ENCODE results near the gene POLR2B.
A peak's percentile ranks its signal among the peaks of the same experiment; 100 is the strongest.
"Not testable (repeated sequence)": the region's sequence is repeated elsewhere in the genome, so short reads cannot be mapped to it uniquely, and the experiment has no call there.

The POLR2B gene
- 157 to 354 (median 273) reads per million in 3 experiments for total RNA-seq

- peak; percentile 76 for DNase-seq
Measured at GRCh38 chr4:56978750-56979303, at the start of gene POLR2B. POLR2B (plus strand) TSS chr4:56978896; CDS start chr4:56978986, 90 bp downstream.

- DNase-seq = no peak
Measured at GRCh38 chr4:56930638-56931037, 48.1 kb upstream of the POLR2B start.

DNA sequence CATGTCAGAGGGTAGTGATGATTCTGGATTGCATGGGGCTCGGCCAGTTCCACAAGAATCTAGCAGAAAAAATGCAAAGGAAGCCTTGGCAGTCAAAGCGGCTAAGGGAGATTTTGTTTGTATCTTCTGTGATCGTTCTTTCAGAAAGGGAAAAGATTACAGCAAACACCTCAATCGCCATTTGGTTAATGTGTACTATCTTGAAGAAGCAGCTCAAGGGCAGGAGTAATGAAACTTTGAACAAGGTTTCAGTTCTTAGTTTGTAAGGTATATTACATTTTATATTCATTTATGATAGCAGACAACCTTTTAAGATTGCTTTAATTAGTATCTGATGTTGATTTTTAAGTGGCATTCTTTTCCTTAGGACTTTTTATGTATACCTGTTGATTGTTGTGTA is 46.8 kb upstream of the POLR2B start:
- no peak for DNase-seq

DNA sequence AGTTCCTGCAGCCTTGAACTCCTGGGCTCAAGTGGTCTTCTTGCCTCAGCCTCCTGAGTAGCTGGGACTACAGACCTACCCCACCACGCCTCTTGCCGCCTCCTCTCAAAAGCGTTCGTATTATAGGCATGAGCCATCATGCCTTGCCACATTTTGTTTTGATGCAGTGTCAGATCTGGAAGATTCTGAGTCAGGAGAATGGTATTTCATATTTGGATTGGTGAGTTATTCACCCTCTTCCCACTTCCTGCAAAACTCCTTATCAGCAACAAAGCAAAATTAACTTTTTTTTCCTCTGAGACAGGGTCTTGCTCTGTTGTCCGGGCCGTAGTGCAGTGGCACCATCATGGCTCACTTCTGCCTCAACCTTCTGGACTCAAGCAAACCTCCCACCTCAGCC is 41.4 kb upstream of the POLR2B start:
- no peak for DNase-seq

GRCh38 chr4:56939826-56940225 is 38.9 kb upstream of the POLR2B start:
- not testable (repeated sequence) for DNase-seq

DNA sequence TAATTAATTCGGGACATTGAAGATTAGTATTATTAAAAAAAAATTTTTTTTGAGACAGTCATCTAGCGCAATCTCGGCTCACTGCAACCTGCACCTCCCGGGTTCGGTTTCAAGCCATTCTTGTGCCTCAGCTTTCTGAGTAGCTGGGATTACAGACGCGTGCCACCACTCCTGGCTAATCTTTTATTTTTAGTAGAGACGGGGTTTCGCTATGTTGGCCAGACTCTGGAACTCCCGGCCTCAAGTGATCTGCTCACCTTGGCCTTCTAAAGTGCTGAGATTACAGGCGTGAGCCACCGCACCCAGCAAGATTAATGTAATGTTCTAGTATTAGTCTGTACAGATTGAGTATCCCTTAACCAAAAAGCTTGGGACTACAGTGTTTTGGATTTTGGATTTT is 38.3 kb upstream of the POLR2B start:
- DNase-seq = no peak

GRCh38 chr4:56940971-56941370 is 37.7 kb upstream of the POLR2B start:
- no peak for DNase-seq

GRCh38 chr4:56941403-56941802 is 37.3 kb upstream of the POLR2B start:
- no peak for DNase-seq

GRCh38 chr4:56953680-56954520 is 24.8 kb upstream of the POLR2B start:
- DNase-seq = no peak

GRCh38 chr4:56958111-56958517 is 20.6 kb upstream of the POLR2B start:
- DNase-seq = no peak

- no peak for DNase-seq
Measured at GRCh38 chr4:56959100-56959499, 19.6 kb upstream of the POLR2B start.

DNA sequence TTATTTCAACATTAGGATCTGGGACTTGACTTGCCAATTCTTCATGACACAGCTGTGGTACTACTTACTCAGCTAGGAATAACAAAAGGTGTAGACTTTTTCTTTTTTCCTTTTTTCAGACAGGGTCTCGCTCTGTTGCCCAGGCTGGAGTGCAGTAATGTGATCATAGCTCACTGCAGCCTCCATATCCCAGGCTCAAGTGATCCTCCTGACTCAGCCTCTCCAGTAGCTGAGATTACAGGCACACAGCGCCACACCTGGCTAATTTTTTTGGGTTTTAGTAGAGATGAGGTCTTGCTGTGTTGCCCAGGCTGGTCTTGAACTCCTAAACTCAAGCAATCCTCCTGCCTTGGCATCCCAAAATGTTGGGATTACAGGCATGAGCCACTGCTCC is 17.6 kb upstream of the POLR2B start:
- DNase-seq = no peak

DNA sequence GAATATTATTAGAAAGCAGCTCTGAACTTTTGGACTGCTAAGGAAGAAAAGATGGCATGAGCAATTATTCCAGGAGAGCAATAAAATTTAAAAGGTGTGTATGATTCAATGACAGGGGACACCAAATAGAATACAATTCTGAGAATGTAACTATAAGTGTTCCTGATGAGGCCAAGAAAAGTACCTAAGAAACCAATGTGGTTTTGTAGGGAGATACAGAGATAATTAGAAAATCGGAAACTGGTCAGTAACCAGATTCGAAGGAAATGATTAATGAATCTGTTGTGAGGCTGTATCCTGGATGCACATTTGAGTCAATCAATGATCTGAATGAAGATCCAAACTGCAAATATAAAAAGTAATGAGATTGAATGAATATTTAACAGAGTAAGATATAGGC is 7.3 kb upstream of the POLR2B start:
- no peak for DNase-seq

DNA sequence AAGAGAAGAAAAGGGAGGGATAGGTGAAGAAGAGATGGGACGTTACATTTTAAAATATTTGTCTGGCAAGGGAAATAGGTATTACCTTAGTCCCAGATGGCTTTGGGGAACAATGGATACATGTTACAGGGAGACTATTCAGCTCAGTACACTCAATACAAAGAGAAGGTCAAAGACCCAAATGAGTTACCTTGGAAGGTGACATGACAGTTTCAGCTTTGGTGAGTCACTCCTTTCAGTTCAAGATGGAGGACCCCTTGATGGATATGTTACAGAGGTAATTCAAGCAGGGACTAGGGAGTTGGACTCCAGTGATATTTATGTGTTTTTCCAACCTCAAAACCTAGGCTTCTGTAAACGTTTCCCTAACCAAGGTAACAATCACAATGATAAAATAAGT is 6.3 kb upstream of the POLR2B start:
- no peak for DNase-seq

- DNase-seq = no peak
Measured at GRCh38 chr4:56972809-56973208, 5.9 kb upstream of the POLR2B start.

- DNase-seq = no peak
Measured at GRCh38 chr4:56973336-56973735, 5.4 kb upstream of the POLR2B start.

DNA sequence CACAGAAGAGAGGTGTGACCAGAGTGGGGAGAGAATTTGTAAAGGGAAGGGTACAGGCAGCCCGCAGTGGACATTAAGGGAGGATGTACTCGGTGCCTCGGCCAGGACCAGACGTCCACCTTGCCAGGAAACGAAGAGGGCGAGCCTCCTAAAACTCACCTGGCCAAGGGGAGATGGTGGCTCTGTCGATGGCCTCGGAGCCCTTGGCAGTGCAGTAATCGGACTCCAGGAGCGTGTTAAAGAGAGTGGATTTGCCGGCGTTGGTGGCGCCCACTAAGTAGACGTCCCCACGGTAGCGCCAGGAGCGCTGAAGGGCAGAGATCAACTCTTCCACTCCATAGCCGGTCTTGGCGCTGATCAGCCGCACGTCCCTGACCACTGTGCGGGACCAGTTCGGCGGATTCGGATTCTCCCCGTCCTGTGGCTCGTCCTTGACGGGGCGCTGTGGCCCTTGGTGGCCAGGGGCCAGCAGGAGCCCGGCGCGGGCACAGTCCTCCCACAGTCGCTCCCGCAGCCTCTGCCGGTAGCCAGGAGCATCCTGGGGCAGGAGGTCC is 2.3 kb upstream of the POLR2B start:
- DNase-seq = no peak

DNA sequence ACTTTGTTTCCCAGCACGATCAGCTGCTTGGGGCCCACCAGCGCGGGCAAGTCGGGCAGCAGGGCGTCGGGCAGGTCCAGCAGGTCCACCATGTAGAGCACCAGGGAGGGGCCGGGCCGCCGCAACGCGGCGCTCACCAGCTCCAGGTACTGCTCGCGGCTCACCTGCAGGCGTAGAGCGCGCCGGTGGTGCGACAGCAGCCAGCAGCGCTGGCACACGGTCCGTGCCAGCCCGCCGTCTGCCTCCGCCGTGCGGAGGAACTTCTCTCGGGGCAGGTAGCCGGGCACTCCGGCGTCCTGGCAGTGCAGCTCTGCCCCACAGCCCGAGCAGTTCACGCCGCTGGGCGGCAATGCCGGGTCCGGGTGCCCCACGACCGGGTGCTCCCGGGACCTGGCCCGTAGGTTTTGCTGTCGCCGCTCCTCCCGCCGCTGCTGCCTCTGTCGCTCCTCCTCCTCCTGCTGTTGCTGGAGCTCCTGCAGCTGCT is 1.8 kb upstream of the POLR2B start:
- DNase-seq = peak; percentile 55

DNA sequence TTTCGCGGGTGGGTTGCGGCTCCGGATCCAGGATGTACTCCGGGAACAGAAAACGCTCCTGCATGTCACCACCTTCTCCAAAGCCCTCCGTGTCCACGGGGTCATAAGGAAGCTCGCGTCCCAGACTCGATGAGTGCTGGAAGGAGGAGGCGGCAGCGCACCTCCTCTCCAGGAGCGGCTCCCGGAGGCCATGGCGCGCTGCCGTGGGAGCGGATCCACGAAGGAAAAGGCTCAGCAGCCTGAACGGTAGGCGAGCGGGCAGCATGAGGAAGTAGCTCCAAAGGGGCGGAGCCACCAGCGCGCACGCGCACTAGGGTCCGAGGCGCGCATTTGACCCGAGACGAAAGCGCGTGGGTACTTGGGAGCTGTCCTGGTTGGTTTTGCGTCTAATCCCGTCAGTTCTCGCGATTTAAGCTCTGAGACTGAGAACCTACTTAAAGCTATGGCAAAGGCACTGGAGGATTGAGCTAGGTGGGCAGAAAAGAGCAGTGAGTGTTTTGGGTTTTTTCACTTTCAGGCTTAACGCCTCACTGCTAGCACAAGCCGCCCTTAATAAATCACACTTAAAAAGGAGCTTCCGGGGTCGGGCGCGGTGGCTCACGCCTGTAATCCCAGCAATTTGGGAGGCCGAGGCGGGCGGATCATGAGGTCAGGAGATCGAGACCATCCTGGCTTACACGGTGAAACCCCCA is 1.2 kb upstream of the POLR2B start, which contains the start of gene NOA1:
NOA1 (minus strand) TSS at position 286 of the 692 bp plus-strand sequence; CDS start at position 265, 21 bp downstream.
- DNase-seq = peak; percentile 99

DNA sequence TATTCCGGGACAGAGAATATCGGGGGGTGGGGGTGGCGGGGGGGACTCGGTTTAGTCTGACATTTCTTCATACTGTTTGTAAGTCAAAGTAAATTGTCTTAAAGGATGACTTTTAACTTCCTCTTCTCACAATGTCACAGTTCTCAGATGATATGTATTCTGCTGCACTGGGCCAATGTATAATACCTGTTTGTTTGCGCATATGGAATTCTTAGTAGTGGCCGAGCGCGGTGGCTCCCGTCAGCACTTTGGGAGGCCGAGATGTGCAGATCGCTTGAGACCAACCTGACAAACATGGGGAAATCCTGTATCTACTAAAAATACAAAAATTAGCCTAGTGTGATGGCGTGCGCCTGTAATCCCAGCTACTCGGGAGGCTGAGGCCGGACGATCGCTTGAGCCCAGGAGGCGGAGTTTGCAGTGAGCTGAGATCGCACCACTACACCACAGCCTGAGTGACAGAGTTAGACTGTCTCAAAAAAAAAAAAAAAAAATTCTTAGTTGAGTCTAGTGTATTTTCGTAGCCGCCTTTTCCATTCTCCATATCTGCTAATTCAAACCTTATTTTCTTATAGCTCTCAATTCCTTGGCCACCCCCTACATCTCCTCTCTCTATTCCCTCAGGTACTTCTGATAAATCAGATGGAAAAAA is 851 bp downstream of the POLR2B start:
- peak; percentile 12 for DNase-seq

DNA sequence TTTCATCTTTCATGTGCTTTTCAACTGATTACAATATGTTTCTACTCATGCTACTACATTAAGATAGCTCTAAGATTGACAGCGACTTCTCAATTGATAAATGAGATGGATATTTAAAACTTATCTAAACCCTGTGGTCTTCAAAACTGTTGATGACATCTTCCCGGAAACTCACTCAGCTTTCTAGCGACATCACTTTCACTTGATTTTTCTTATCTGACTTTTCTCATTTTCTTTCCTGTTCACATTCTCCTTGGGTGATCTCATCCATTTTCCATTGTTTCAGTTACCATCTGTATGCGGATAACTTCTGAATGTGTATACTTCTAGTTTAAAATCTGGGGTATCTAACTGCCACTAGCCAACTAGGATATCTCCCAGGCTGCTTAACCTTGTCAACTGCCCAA is 3.1 kb downstream of the POLR2B start:
- no peak for DNase-seq

- DNase-seq = no peak
Measured at GRCh38 chr4:56986192-56986591, 7.5 kb downstream of the POLR2B start.

- no peak for DNase-seq
Measured at GRCh38 chr4:56986952-56987351, 8.3 kb downstream of the POLR2B start.
